Left lung (tissue), 10 donors: ENCODE data around the gene PRSS3. TPM values are rescaled to one million over a fixed set of nuclear protein-coding genes. Genes with fewer than 3 reads are reported as not detected.
A peak's percentile ranks its signal among the peaks of the same experiment; 100 is the strongest.
"Not testable (repeated sequence)": the region's sequence is repeated elsewhere in the genome, so short reads cannot be mapped to it uniquely, and the experiment has no call there.

Experiments used
- ATAC-seq: fragments of 200-7000 bp; cut with Tn5 transposase; one replicate; pipeline ENCODE4 v1.9.1; 2020; ENCODE audit warnings: moderate library complexity
- DNase-seq, 4 donors: peaks; one replicate each; pipeline ENCODE4 v3.0.0-alpha.2; 2013 to 2020
- H3K27ac ChIP-seq, 2 donors: fragments of 200-600 bp; sonication (generic) in 1 of 2; one replicate each; pipeline versions ENCODE4 v1.5.0 to v1.8.0; 2020 to 2021
- H3K27me3 ChIP-seq, 2 donors: fragments of 200-600 bp; sonication (generic) in 1 of 2; one replicate each; pipeline versions ENCODE4 v1.5.0 to v1.8.0; 2020 to 2021
- H3K36me3 ChIP-seq, 2 donors: fragments of 200-600 bp; sonication (generic) in 1 of 2; one replicate each; pipeline versions ENCODE4 v1.5.0 to v1.8.0; 2020 to 2021
- H3K4me1 ChIP-seq, 2 donors: fragments of 200-600 bp; one replicate each; pipeline ENCODE4 v1.8.0; 2021
- H3K4me3 ChIP-seq, 2 donors: fragments of 200-600 bp; sonication (generic) in 1 of 2; one replicate each; pipeline versions ENCODE4 v1.5.0 to v1.8.0; 2020 to 2021; ENCODE audit warnings: mild to moderate bottlenecking in 1 of 2
- H3K9me3 ChIP-seq, 2 donors: fragments of 200-600 bp; sonication (generic) in 1 of 2; one replicate each; pipeline versions ENCODE4 v1.5.0 to v1.8.0; 2020 to 2021
- intact Hi-C, 2 donors: fragments of 100-400 bp; cut with DNase I; formaldehyde crosslinking; loops; one replicate each; pipeline versions ENCODE4 v1.11.2 to v1.14.2; 2022
- polyA plus RNA-seq, 6 donors: library from polyadenylated mRNA; unstranded; fragments of 120-200 nt; gene quantifications; one replicate each; pipeline ENCODE4 v1.2.1, GENCODE V29; 2013; ENCODE audit not compliant: insufficient read length in 6 of 6
- total RNA-seq, 2 donors: library from RNA; stranded (reverse); fragmentation: NEBNext Ultra II Directional; extraction: Animal tissue kit (Norgen Biotek cat#: 25700); gene quantifications; one replicate each; pipeline ENCODE4 v1.2.1, GENCODE V29; 2021
- TF ChIP-seq, protein P1 (sequence below), 2 donors: fragments of 200-600 bp; sonication (generic) in 1 of 2; IDR thresholded peaks; one replicate each; pipeline versions ENCODE4 v1.5.0 to v1.8.0; 2021; ENCODE audit warnings: antibody characterized with exemption in 2 of 2
- donor health status: DM: no; HTN: yes; CAD: no.
- donor health status: DM: no; HTN: no; CAD: no.

Gene PRSS3
- total and polyA plus RNA-seq, 8 donors, result 0.34 to 0.53 (median 0.45) TPM; not detected in 5

DNA sequence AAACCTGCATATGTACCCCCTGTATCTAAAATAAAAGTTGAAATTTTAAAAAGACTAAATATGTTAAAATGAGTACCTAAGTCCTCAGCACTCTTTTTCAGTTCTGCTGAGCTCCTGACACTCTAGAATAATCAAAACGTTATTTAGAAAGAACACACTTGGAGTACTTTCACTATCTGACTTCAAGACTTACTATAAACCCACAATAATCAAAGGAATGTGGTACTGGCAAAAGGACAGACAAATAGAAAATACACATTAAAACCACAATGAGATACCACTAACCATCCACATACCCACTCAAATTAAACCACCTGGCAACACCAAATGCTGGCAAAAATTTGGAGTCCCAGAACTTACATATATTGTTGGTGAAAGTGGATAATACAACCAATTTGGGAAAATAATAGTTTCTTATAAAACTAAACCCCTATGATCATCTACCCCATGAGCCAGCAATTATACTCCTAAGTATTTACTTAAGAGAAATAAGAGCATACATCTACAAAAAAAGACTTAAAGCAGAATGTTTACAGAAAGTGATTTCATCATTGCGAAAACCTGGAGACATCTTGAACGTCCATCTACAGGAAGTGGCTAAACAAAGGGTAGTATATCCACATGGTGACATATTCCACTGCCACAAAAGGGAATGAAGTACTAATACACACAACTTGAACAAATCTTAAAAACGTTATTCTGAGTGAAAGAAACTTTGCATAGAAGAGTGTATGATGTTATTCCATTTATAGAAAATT, 12.8 kb upstream of the PRSS3 start:
- intact Hi-C loops, result no loop called here
- Histone ChIP-seq H3K27me3 (peaks cover 0 to 3% of the 10 kb centered on the region in 2 donors), H3K4me3 (no peak overlapping the region), H3K4me1 (peaks cover 0 to 3% of the 10 kb centered on the region in 2 donors), H3K36me3 (no peaks in the 10 kb centered on the region), H3K9me3 (no peaks in the 10 kb centered on the region), H3K27ac (peak overlapping the region in 1 of 2 donors; percentile 35)
- DNase-seq, result no peak
- TF ChIP-seq, protein P1, sequence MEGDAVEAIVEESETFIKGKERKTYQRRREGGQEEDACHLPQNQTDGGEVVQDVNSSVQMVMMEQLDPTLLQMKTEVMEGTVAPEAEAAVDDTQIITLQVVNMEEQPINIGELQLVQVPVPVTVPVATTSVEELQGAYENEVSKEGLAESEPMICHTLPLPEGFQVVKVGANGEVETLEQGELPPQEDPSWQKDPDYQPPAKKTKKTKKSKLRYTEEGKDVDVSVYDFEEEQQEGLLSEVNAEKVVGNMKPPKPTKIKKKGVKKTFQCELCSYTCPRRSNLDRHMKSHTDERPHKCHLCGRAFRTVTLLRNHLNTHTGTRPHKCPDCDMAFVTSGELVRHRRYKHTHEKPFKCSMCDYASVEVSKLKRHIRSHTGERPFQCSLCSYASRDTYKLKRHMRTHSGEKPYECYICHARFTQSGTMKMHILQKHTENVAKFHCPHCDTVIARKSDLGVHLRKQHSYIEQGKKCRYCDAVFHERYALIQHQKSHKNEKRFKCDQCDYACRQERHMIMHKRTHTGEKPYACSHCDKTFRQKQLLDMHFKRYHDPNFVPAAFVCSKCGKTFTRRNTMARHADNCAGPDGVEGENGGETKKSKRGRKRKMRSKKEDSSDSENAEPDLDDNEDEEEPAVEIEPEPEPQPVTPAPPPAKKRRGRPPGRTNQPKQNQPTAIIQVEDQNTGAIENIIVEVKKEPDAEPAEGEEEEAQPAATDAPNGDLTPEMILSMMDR (IDR thresholded peaks at IDR 0.05), result no peak
- ATAC-seq, result peak; percentile 67

DNA sequence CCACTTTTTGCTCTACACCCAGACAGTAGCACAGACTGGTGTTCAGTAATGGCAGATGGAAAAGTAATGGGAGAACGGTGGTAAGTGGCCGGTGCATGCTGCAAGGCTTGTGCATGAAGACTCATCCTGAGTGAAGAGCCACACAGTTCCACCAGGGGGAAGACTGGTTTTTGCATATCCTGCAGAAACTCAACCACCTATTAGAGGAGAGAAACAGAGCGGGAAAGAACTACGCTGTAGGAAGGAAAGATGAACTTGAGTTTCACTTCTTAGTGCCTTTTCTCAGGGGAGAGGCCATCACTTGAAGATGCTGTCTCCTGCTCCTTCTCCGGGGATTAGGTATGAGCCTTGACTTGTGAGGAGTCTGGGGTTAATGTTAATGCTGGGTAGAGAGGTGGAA, 9.4 kb upstream of the PRSS3 start:
- Histone ChIP-seq H3K27me3 (no peaks in the 10 kb centered on the region), H3K4me3 (no peak overlapping the region), H3K4me1 (peaks cover 0 to 3% of the 10 kb centered on the region in 2 donors), H3K9me3 (no peaks in the 10 kb centered on the region), H3K36me3 (no peaks in the 10 kb centered on the region), H3K27ac (no peak overlapping the region)
- DNase-seq, result no peak
- intact Hi-C loops, result no loop called here
- ATAC-seq, result no peak
- TF ChIP-seq, protein P1 (IDR thresholded peaks at IDR 0.05), result no peak

DNA sequence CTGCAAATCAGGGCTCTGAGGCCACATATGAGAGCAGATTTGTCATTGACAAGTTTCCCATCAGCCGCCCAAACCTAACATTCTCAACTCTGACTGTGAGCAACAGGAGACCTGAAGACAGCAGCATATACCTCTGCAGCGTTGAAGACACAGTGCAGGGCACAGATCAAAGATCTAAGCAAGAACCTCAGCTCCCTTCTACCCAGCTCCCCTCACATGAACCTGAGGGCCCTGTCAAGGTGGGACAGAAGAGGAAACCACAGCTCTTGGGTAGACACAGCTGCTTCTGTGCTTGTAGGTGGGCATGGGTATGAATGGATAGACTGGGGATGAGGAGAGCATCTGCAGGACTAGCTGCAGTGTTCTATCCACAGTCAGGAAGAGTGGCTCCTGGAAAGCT, 8.7 kb upstream of the PRSS3 start:
- Histone ChIP-seq H3K36me3 (no peaks in the 10 kb centered on the region), H3K4me1 (peaks cover 0 to 3% of the 10 kb centered on the region in 2 donors), H3K27me3 (no peaks in the 10 kb centered on the region), H3K27ac (no peak overlapping the region), H3K9me3 (no peaks in the 10 kb centered on the region), H3K4me3 (no peak overlapping the region)
- TF ChIP-seq, protein P1 (IDR thresholded peaks at IDR 0.05), result no peak
- DNase-seq (no peak), ATAC-seq (no peak)
- intact Hi-C loops, result no loop called here

DNA sequence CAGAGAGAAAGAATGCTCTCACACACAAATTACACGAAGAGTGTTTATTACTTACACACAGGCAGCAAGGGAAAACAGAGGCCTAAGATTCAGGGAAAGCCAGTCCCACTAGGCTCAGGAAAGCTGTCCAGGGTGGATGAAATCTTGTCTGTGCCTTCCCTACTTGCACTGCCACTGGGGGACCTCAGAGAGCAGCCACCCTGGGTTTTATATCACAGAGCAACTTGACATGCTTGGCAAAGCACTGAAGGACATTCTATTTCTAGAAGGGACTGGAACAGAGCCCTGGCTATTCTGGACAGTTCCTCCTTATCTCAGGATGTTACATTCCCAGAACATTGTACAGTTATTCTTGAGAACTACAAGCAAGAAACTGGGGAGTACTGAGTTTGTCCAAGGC, 7.5 kb upstream of the PRSS3 start:
- Histone ChIP-seq H3K36me3 (no peaks in the 10 kb centered on the region), H3K9me3 (no peaks in the 10 kb centered on the region), H3K4me3 (no peak overlapping the region), H3K27me3 (no peaks in the 10 kb centered on the region), H3K27ac (no peak overlapping the region), H3K4me1 (no peaks in the 10 kb centered on the region)
- DNase-seq (no peak), ATAC-seq (peak; percentile 77)
- TF ChIP-seq, protein P1 (IDR thresholded peaks at IDR 0.05), result no peak
- intact Hi-C loops, result no loop called here

DNA sequence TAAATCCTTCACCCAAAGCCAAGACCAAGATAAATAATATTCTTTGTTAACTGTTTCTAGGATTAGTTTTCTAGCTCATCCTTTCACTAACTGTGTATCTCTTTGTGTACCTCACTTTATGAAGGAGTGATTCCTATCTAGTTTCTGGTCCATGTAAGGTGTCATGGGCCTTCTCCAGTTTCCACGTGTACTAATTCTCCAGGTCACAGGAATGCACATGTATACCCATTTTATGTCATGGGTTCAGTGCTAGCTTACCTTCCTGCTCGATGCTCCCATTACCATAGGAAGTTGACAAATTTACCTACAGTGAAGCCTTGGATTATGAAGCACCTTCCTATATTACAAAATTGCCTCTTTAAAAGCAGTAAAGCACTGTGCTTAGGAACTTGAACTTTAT, 5.9 kb upstream of the PRSS3 start:
- DNase-seq, H3K4me3 ChIP-seq, intact Hi-C loops, H3K9me3 ChIP-seq, H3K4me1 ChIP-seq, H3K27me3 ChIP-seq, H3K36me3 ChIP-seq, ATAC-seq, H3K27ac ChIP-seq: not testable (repeated sequence)

DNA sequence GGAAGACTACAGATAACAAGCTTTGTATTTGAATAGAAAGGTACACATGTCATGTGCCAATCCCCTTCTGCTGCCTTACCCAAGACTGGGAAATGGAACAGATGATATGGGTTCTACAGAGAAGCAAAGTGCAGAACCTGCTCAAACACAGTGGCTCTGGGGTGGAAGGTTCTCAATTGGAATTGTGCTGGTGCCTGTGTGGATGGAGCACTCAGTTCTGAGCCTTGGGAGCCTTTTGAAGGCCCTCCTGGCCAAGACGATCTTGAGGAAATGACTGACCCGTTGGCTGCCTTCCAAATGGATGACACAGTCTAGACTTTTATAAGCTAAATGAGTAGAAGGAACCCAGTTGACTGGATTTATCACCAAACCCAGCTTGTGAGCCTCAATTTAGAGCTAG, 4.2 kb upstream of the PRSS3 start:
- H3K9me3 ChIP-seq, result no peaks in the 10 kb centered on the region

DNA sequence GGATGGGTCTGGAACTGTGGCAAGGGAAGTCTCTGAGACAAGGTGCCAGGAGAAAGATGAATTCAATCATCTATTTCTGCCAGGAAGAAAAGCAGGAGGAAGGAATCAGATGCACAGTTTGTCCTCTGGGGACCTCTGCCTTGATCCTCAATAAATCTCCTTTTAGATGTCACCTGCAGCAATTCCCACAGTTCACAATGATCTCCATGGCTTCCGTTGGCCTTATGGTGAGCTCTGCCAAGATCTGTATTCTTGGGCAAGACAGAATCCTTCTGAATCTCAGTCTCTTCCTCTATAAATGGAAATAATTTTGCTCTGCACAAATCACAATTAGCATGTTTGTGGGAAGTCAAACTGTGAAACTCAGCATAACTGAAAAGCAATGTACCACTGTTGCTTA, 1.9 kb upstream of the PRSS3 start:
- H3K9me3 ChIP-seq, H3K27ac ChIP-seq, H3K4me1 ChIP-seq, ATAC-seq, DNase-seq, H3K4me3 ChIP-seq, H3K27me3 ChIP-seq, H3K36me3 ChIP-seq, intact Hi-C loops: not testable (repeated sequence)

More for the DNA sequence above, 4.2 kb upstream of the PRSS3 start:
- Histone ChIP-seq H3K4me1 (no peaks in the 10 kb centered on the region), H3K4me3 (no peak overlapping the region), H3K27ac (no peak overlapping the region), H3K27me3 (no peaks in the 10 kb centered on the region), H3K36me3 (no peaks in the 10 kb centered on the region)
- intact Hi-C loops, result no loop called here
- DNase-seq (no peak), ATAC-seq (no peak)
- TF ChIP-seq, protein P1 (IDR thresholded peaks at IDR 0.05), result no peak
